ENCODE data around the gene IGFBP4. TPM values are rescaled to one million over a fixed set of nuclear protein-coding genes. Genes with fewer than 3 reads are reported as not detected.

IGFBP4 gene
- total and polyA plus RNA-seq, 2 of the 13 experiments (the other 11 are each of a cell fraction or from before 2014, with no cell fraction given) = 4.1 to 49.0 TPM

- TF ChIP-seq RERE (CRISPR knock-in tag; IDR thresholded peaks at IDR 0.05; ENCODE audit: low read depth) (no peak), SMYD3 (CRISPR knock-in tag; IDR thresholded peaks at IDR 0.05) (peak; percentile 58; the same call in 1 of the 2 replicates), HIVEP1 (CRISPR knock-in tag; IDR thresholded peaks at IDR 0.05) (peak; percentile 75), ARNTL (CRISPR knock-in tag; IDR thresholded peaks at IDR 0.05) (no peak), IKZF4 (CRISPR knock-in tag; IDR thresholded peaks at IDR 0.05; ENCODE audit: borderline replicate concordance, low read depth, not compliant biosample characterization) (peak; percentile 60), TSC22D2 (CRISPR knock-in tag; IDR thresholded peaks at IDR 0.05; ENCODE audit: borderline replicate concordance) (peak; percentile 90), ZNF24 (IDR thresholded peaks at IDR 0.05) (no peak), ZNF879 (CRISPR knock-in tag; IDR thresholded peaks at IDR 0.05) (no peak), NFKB2 (CRISPR knock-in tag; IDR thresholded peaks at IDR 0.05; ENCODE audit: borderline replicate concordance) (peak; percentile 68; the same call in 1 of the 2 replicates), ZNF616 (CRISPR knock-in tag; IDR thresholded peaks at IDR 0.05; ENCODE audit: low read depth) (peak; percentile 91; the same call in 1 of the 2 replicates), SOX5 (CRISPR knock-in tag; IDR thresholded peaks at IDR 0.05; ENCODE audit: borderline replicate concordance) (0 out of 2 replicates have a peak, but pooled peaks have one; percentile 21), POLR2G (IDR thresholded peaks at IDR 0.05; ENCODE audit: low read depth, low read length) (0 out of 2 replicates have a peak, but pooled peaks have one; percentile 38), ZNF660 (CRISPR knock-in tag; IDR thresholded peaks at IDR 0.05; ENCODE audit: borderline replicate concordance, low read depth) (no peak), BRCA1 (CRISPR knock-in tag; IDR thresholded peaks at IDR 0.05) (no peak), THAP11 (CRISPR knock-in tag; IDR thresholded peaks at IDR 0.05) (peak; percentile 47; the same call in 1 of the 2 replicates), ZNF264 (CRISPR knock-in tag; IDR thresholded peaks at IDR 0.05) (peak; percentile 74)
- TF ChIP-seq, protein P1, sequence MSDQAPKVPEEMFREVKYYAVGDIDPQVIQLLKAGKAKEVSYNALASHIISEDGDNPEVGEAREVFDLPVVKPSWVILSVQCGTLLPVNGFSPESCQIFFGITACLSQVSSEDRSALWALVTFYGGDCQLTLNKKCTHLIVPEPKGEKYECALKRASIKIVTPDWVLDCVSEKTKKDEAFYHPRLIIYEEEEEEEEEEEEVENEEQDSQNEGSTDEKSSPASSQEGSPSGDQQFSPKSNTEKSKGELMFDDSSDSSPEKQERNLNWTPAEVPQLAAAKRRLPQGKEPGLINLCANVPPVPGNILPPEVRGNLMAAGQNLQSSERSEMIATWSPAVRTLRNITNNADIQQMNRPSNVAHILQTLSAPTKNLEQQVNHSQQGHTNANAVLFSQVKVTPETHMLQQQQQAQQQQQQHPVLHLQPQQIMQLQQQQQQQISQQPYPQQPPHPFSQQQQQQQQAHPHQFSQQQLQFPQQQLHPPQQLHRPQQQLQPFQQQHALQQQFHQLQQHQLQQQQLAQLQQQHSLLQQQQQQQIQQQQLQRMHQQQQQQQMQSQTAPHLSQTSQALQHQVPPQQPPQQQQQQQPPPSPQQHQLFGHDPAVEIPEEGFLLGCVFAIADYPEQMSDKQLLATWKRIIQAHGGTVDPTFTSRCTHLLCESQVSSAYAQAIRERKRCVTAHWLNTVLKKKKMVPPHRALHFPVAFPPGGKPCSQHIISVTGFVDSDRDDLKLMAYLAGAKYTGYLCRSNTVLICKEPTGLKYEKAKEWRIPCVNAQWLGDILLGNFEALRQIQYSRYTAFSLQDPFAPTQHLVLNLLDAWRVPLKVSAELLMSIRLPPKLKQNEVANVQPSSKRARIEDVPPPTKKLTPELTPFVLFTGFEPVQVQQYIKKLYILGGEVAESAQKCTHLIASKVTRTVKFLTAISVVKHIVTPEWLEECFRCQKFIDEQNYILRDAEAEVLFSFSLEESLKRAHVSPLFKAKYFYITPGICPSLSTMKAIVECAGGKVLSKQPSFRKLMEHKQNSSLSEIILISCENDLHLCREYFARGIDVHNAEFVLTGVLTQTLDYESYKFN (CRISPR knock-in tag; conservative IDR thresholded peaks at IDR 0.05) = no peak
Observed at GRCh38 chr17:40443196-40443987, at the start of gene IGFBP4 (continued).

Measured in HepG2 (cell line).